ENCODE results near the gene MNT. TPM values are rescaled to one million over a fixed set of nuclear protein-coding genes. Genes with fewer than 3 reads are reported as not detected.

Gene MNT
- total and polyA plus RNA-seq, 2 experiments from 2014 or later, result 5.7 to 6.4 TPM

- TF ChIP-seq ZNF114 (CRISPR knock-in tag; IDR thresholded peaks at IDR 0.05), result no peak
Measured at GRCh38 chr17:2372681-2373080, 28.2 kb downstream of the MNT start (continued).

DNA sequence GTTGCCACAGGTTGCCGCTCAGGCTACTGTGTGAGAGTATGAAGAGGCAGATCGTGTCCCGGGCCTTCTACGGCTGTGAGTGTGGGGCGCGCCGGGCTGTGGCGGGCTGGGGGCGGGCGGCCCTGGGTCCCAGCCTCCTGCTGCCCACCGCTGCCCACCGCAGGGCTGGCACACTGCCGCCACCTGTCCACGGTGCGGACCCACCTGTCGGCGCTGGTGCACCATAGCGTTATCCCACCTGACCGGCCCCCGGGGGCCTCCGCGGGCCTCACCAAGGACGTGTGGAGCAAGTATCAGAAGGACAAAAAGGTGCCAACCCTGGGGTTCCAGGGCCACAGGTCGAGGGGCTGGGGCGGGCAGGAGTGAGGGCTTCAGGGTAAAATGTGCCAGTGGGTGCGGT lies 28.7 kb downstream of the MNT start:
- Histone ChIP-seq H2AFZ (no peak overlapping the region), H3K36me3 (ENCODE audit: insufficient read depth) (no peaks in the 10 kb centered on the region), H3K4me2 (no peak overlapping the region), H3K79me2 (replicated peaks; ENCODE audit: insufficient read depth) (no peaks in the 10 kb centered on the region), H3K4me3 (no peak overlapping the region), H4K20me1 (replicated peaks; ENCODE audit: insufficient read depth) (no peaks in the 10 kb centered on the region; the same call in none of the 2 replicates), H3K27ac (ENCODE audit: low read depth) (no peak overlapping the region), H3K27me3 (ENCODE audit: insufficient read depth) (no peaks in the 10 kb centered on the region), H3K9me2 (ENCODE audit: insufficient read depth) (no peaks in the 10 kb centered on the region), H3F3A (replicated peaks; ENCODE audit: low read depth) (0 out of 2 replicates have a peak, but pooled peaks cover 3% of the 10 kb centered on the region), H3K4me1 (ENCODE audit: insufficient read depth) (no peaks in the 10 kb centered on the region; the same call in 1 of the 2 replicates)
- Mint-ChIP-seq H3K36me3 (ENCODE audit: low read depth) (peaks cover 23% of the 10 kb centered on the region), H3K4me3 (no peak overlapping the region), H3K4me1 (peaks cover 18% of the 10 kb centered on the region), H3K9me3 (no peaks in the 10 kb centered on the region), H3K27me3 (ENCODE audit: insufficient read depth, low read depth, poor library complexity) (peaks cover 21% of the 10 kb centered on the region), H3K27ac (no peak overlapping the region)
- TF ChIP-seq EZH2phosphoT487 (IDR thresholded peaks at IDR 0.05; ENCODE audit: unreplicated experiment) (no peak), EZH2 (IDR thresholded peaks at IDR 0.05; ENCODE audit: low read depth, unreplicated experiment) (no peak), STAT1 (IDR thresholded peaks at IDR 0.05; ENCODE audit: unreplicated experiment) (no peak), ZNF114 (CRISPR knock-in tag; IDR thresholded peaks at IDR 0.05) (no peak), JUNB (IDR thresholded peaks at IDR 0.05; ENCODE audit: unreplicated experiment) (no peak), REST (IDR thresholded peaks at IDR 0.05; ENCODE audit: unreplicated experiment) (no peak), ZNF462 (CRISPR knock-in tag; IDR thresholded peaks at IDR 0.05) (no peak), NANOG (IDR thresholded peaks at IDR 0.05; ENCODE audit: borderline replicate concordance) (no peak), POLR2AphosphoS5 (IDR thresholded peaks at IDR 0.05; ENCODE audit: low read depth) (no peak), ZNF331 (CRISPR knock-in tag; IDR thresholded peaks at IDR 0.05; ENCODE audit: low read depth) (no peak), CREB1 (CRISPR knock-in tag; IDR thresholded peaks at IDR 0.05; ENCODE audit: low read depth) (no peak)
- TF ChIP-seq, protein P1, sequence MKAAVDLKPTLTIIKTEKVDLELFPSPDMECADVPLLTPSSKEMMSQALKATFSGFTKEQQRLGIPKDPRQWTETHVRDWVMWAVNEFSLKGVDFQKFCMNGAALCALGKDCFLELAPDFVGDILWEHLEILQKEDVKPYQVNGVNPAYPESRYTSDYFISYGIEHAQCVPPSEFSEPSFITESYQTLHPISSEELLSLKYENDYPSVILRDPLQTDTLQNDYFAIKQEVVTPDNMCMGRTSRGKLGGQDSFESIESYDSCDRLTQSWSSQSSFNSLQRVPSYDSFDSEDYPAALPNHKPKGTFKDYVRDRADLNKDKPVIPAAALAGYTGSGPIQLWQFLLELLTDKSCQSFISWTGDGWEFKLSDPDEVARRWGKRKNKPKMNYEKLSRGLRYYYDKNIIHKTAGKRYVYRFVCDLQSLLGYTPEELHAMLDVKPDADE (IDR thresholded peaks at IDR 0.05), result no peak
- TF ChIP-seq, protein P2, sequence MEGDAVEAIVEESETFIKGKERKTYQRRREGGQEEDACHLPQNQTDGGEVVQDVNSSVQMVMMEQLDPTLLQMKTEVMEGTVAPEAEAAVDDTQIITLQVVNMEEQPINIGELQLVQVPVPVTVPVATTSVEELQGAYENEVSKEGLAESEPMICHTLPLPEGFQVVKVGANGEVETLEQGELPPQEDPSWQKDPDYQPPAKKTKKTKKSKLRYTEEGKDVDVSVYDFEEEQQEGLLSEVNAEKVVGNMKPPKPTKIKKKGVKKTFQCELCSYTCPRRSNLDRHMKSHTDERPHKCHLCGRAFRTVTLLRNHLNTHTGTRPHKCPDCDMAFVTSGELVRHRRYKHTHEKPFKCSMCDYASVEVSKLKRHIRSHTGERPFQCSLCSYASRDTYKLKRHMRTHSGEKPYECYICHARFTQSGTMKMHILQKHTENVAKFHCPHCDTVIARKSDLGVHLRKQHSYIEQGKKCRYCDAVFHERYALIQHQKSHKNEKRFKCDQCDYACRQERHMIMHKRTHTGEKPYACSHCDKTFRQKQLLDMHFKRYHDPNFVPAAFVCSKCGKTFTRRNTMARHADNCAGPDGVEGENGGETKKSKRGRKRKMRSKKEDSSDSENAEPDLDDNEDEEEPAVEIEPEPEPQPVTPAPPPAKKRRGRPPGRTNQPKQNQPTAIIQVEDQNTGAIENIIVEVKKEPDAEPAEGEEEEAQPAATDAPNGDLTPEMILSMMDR (conservative IDR thresholded peaks at IDR 0.05; ENCODE audit: low read depth in 2 of 2), result no peak
- DNase-seq (ENCODE audit: low spot score) (no peak), ATAC-seq (no peak)
